ENCODE measurements around the gene ZFHX2. TPM values are rescaled to one million over a fixed set of nuclear protein-coding genes. Genes with fewer than 3 reads are reported as not detected.

The ZFHX2 gene
- total RNA-seq, 1 donor from 2014 or later: 0.90 TPM

DNA sequence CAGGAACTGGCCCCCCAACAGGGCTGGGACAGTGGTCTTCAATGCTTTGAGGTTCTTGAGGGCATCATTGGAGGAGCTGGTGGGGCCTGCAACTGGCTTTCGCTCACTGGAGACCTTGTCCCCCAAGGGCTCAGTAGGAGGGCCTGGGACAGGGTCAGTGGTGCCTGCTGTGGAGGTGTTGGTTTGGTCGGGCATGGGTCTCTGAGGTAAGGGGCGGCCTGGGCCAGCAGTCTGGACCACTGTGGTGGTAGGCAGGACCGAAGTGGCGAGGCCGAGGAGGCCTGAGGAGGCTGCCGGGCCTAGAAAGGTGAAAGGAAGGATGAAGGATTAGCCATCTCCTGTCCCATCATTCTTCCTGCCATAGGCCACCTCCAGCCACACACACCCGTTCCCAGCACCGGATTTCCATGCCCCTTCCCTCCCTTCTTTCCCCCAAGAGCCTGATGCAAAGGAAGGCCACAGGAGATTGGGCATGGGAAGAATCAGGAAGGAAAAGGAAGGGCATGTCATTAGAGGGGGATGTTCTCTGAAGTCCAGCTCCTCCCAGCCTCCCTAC is 28.8 kb downstream of the ZFHX2 start:
- no peaks in the 10 kb centered on the region for H3K9me3 ChIP-seq (ENCODE audit: low read depth)
- H3K4me1 ChIP-seq: peaks cover 15% of the 10 kb centered on the region
- no peaks in the 10 kb centered on the region for H3K79me2 ChIP-seq (ENCODE audit: low read depth)
- Mint-ChIP-seq H3K27me3 (ENCODE audit: insufficient read depth, low read depth) (peaks cover 20% of the 10 kb centered on the region), H3K27ac (peak overlapping the region; percentile 66), H3K9me3 (no peaks in the 10 kb centered on the region), H3K4me1 (peaks cover 19% of the 10 kb centered on the region), H3K36me3 (peaks cover 16% of the 10 kb centered on the region), H3K4me3 (no peak overlapping the region)
- TF ChIP-seq EZH2phosphoT487 (IDR thresholded peaks at IDR 0.05): no peak
- TF ChIP-seq, protein P1, sequence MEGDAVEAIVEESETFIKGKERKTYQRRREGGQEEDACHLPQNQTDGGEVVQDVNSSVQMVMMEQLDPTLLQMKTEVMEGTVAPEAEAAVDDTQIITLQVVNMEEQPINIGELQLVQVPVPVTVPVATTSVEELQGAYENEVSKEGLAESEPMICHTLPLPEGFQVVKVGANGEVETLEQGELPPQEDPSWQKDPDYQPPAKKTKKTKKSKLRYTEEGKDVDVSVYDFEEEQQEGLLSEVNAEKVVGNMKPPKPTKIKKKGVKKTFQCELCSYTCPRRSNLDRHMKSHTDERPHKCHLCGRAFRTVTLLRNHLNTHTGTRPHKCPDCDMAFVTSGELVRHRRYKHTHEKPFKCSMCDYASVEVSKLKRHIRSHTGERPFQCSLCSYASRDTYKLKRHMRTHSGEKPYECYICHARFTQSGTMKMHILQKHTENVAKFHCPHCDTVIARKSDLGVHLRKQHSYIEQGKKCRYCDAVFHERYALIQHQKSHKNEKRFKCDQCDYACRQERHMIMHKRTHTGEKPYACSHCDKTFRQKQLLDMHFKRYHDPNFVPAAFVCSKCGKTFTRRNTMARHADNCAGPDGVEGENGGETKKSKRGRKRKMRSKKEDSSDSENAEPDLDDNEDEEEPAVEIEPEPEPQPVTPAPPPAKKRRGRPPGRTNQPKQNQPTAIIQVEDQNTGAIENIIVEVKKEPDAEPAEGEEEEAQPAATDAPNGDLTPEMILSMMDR (IDR thresholded peaks at IDR 0.05): no peak
- no peak for TF ChIP-seq EZH2 (IDR thresholded peaks at IDR 0.05)
- H3K27me3 ChIP-seq: no peaks in the 10 kb centered on the region
- no peaks in the 10 kb centered on the region for H4K20me1 ChIP-seq (ENCODE audit: low read depth)
- H3K4me3 ChIP-seq: no peak overlapping the region
- no peak overlapping the region for H3K4me2 ChIP-seq
- H3K27ac ChIP-seq: no peak overlapping the region
- H3K36me3 ChIP-seq: no peaks in the 10 kb centered on the region
- DNase-seq (ENCODE audit: low spot score): no peak
- H3F3A ChIP-seq (ENCODE audit: low read depth): peaks cover 11% of the 10 kb centered on the region
- H3K9ac ChIP-seq: no peak overlapping the region
- no peak overlapping the region for H2AFZ ChIP-seq (replicated peaks)

- Histone ChIP-seq H3K27ac (no peak overlapping the region), H3F3A (ENCODE audit: low read depth) (peaks cover 11% of the 10 kb centered on the region), H3K79me2 (ENCODE audit: low read depth) (no peaks in the 10 kb centered on the region), H3K9ac (no peak overlapping the region), H3K27me3 (no peaks in the 10 kb centered on the region), H3K4me3 (no peak overlapping the region), H3K4me1 (peaks cover 17% of the 10 kb centered on the region), H3K4me2 (no peak overlapping the region), H2AFZ (replicated peaks) (no peak overlapping the region), H3K36me3 (no peaks in the 10 kb centered on the region), H4K20me1 (ENCODE audit: low read depth) (no peaks in the 10 kb centered on the region), H3K9me3 (ENCODE audit: low read depth) (no peaks in the 10 kb centered on the region)
- TF ChIP-seq, protein P1 (IDR thresholded peaks at IDR 0.05): no peak
- no peak for TF ChIP-seq EZH2phosphoT487 (IDR thresholded peaks at IDR 0.05)
- TF ChIP-seq EZH2 (IDR thresholded peaks at IDR 0.05): no peak
- peaks cover 11% of the 10 kb centered on the region for H3K36me3 Mint-ChIP-seq
- H3K9me3 Mint-ChIP-seq: no peaks in the 10 kb centered on the region
- no peak overlapping the region for H3K27ac Mint-ChIP-seq
- no peak overlapping the region for H3K4me3 Mint-ChIP-seq
- H3K4me1 Mint-ChIP-seq: peaks cover 19% of the 10 kb centered on the region
- H3K27me3 Mint-ChIP-seq (ENCODE audit: insufficient read depth, low read depth): peaks cover 18% of the 10 kb centered on the region
- DNase-seq (ENCODE audit: low spot score): no peak
These were observed 29.6 kb downstream of the ZFHX2 start for GRCh38 chr14:23521785-23522640.

DNA sequence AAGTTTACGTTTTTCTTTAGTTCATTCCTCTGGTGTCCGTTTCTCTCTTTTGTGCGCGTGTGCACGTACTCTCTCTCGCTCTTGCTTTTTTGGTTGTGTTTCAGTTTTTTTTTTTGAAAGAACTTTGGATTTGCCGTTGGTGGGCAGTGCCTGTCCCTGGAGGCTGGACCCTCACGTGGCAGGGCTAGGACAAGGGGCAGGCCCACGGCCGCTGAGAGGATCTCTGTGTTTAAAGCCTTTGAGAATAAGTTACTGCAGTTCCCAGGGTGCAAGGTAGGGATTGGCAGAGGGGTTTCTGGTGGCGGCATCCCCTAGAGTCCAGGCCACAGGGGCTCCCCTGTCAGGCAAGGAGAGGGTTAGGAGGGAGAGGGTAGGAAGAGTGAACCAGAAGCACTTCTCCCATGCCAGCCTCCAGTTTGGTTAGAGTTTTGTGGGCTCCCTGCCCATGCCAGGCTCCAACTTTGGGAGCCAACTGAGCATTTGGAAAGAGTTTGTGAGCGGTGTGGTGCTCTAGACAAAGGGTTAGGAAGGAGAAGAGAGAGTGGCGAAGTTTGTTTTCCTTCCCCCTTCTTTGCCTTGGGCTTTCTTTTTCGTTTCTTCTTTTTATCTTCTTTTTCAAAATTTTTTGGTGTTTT is 30.5 kb downstream of the ZFHX2 start:
- no peaks in the 10 kb centered on the region for H4K20me1 ChIP-seq (ENCODE audit: low read depth)
- H2AFZ ChIP-seq (replicated peaks): no peak overlapping the region
- peak overlapping the region; percentile 18 for H3K27ac Mint-ChIP-seq
- TF ChIP-seq, protein P1 (IDR thresholded peaks at IDR 0.05): no peak
- TF ChIP-seq EZH2 (IDR thresholded peaks at IDR 0.05) (no peak), EZH2phosphoT487 (IDR thresholded peaks at IDR 0.05) (no peak)
- H3F3A ChIP-seq (ENCODE audit: low read depth): peaks cover 11% of the 10 kb centered on the region
- H3K4me3 Mint-ChIP-seq: no peak overlapping the region
- H3K9ac ChIP-seq: no peak overlapping the region
- peaks cover 4% of the 10 kb centered on the region for H3K36me3 Mint-ChIP-seq
- H3K4me3 ChIP-seq: no peak overlapping the region
- H3K27me3 ChIP-seq: no peaks in the 10 kb centered on the region
- DNase-seq (ENCODE audit: low spot score): no peak
- peak overlapping the region; percentile 37 for H3K27ac ChIP-seq
- no peaks in the 10 kb centered on the region for H3K9me3 Mint-ChIP-seq
- peaks cover 15% of the 10 kb centered on the region for H3K27me3 Mint-ChIP-seq (ENCODE audit: insufficient read depth, low read depth)
- no peaks in the 10 kb centered on the region for H3K9me3 ChIP-seq (ENCODE audit: low read depth)
- H3K79me2 ChIP-seq (ENCODE audit: low read depth): no peaks in the 10 kb centered on the region
- no peaks in the 10 kb centered on the region for H3K36me3 ChIP-seq
- H3K4me2 ChIP-seq: no peak overlapping the region
- H3K4me1 Mint-ChIP-seq: peaks cover 19% of the 10 kb centered on the region
- peaks cover 17% of the 10 kb centered on the region for H3K4me1 ChIP-seq

Measured in neural progenitor cell (in vitro differentiated cells).